Astrocyte of the cerebellum (primary cell): Measurements from ENCODE around the gene CDH12.

ENCODE experiments used
- DNase-seq: peaks from one replicate; pipeline ENCODE4 v3.0.0-alpha.2; 2011; ENCODE audit warnings: low read depth
- H3K4me3 ChIP-seq: 2 replicates; pipeline ENCODE4 v1.5.1; 2011; ENCODE audit warnings: mild to moderate bottlenecking, low read depth, low read length, moderate library complexity
- in situ Hi-C: cut with HindIII; loops from 2 replicates; pipeline ENCODE4 v1.10.0; 2017; ENCODE audit warnings: low sequenced_read_pairs
- TF ChIP-seq, protein P1 (sequence below): IDR thresholded peaks from 2 replicates; pipeline ENCODE4 v1.5.1; 2012; ENCODE audit warnings: low read length, low read depth, moderate library complexity, mild to moderate bottlenecking; ENCODE audit errors: missing control alignments

The CDH12 gene

DNA sequence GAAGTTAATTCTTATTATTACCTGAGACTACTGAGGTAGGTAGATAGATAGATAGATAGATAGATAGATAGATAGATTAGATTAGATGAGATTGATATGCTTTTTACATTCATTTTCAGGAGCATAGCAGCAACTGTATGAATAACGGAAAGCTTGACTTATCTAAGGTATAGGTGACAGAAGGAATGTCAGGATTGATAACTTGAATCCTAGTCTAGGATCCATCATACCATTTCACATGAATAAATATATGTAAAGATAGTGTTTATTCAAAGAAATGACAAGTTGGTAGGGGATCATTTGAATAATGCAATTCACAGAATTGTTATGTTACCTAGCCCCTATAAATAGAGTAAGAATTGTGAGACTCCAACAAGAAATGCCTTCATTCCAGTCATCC lies 1008.2 kb downstream of the CDH12 start:
- no peak overlapping the region for H3K4me3 ChIP-seq
- no peak for DNase-seq
- TF ChIP-seq, protein P1, sequence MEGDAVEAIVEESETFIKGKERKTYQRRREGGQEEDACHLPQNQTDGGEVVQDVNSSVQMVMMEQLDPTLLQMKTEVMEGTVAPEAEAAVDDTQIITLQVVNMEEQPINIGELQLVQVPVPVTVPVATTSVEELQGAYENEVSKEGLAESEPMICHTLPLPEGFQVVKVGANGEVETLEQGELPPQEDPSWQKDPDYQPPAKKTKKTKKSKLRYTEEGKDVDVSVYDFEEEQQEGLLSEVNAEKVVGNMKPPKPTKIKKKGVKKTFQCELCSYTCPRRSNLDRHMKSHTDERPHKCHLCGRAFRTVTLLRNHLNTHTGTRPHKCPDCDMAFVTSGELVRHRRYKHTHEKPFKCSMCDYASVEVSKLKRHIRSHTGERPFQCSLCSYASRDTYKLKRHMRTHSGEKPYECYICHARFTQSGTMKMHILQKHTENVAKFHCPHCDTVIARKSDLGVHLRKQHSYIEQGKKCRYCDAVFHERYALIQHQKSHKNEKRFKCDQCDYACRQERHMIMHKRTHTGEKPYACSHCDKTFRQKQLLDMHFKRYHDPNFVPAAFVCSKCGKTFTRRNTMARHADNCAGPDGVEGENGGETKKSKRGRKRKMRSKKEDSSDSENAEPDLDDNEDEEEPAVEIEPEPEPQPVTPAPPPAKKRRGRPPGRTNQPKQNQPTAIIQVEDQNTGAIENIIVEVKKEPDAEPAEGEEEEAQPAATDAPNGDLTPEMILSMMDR: no peak
- in situ Hi-C loops: no loop called here

DNA sequence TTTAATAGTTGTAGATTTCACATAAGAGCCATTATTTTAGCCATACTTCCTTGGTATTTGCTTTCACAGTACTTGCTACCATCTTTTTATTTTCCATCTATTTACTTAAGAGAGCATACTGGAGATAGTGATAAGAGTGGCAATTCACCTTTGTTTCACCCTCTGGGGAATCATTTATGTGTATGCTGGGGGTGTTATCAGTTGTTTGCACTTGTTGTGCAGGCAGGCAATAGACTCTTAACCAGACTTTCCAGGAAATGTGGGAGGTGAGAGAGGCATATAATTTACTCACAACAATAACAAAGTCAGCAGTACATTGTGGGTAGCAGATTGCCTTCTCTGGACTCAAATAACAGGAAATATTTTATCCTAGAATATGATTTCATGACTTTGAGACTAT lies 1018.3 kb downstream of the CDH12 start:
- DNase-seq: no peak
- in situ Hi-C loops: no loop called here

DNA sequence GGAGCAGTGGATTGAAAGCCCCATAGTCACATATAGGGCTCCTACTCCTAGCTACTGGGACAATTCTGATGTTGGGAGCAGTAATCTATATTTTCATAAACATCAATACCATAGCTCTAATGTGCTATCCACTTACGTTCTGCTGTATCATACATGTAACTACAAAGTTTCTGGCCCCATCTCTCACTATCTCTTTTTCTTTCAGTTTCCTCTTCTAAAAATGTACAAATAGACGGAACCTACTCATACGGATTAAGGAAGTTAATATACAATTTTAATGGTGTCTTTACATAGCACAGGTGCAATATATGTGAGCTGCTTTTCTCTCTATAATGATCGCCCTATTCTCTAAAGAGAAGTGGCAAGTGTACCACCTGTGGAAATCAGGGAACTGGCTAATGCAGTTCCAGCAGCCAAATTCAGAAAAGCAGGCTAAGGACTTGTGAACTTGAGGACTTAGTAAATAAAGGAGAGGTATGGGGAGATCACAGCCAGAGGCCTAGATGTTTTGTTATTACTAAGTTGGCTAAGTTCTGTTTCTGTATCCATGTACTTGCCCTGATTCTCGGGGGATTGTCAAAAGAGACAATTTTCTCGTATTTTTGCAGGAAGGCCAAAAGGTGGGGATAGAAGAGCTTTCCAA lies 1021.9 kb downstream of the CDH12 start:
- TF ChIP-seq, protein P1: no peak
- in situ Hi-C loops: no loop called here
- H3K4me3 ChIP-seq: no peak overlapping the region
- DNase-seq: no peak

More for the DNA sequence above, 1018.3 kb downstream of the CDH12 start:
- H3K4me3 ChIP-seq: no peak overlapping the region
- TF ChIP-seq, protein P1: no peak

DNA sequence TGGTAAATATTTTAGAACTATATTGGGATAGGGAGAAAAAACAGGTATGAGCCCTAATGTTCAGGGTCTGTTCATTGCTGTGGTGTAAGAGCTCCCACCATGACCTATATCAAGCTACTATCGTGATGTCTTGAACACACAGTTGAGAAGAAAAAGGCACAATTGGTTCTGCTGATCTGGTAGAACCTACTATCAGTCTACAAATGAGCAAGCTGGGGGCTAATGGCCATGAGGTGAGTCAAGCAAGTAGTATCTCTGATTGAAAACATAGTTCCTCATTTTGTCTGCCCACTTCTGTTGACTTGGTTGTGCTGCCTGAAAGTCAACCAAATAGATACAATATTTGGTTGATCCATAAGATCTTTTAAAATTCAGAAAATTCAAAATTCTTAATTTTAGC lies 1026.3 kb downstream of the CDH12 start:
- DNase-seq: no peak
- TF ChIP-seq, protein P1: no peak
- H3K4me3 ChIP-seq: no peak overlapping the region
- in situ Hi-C loops: no loop called here

DNA sequence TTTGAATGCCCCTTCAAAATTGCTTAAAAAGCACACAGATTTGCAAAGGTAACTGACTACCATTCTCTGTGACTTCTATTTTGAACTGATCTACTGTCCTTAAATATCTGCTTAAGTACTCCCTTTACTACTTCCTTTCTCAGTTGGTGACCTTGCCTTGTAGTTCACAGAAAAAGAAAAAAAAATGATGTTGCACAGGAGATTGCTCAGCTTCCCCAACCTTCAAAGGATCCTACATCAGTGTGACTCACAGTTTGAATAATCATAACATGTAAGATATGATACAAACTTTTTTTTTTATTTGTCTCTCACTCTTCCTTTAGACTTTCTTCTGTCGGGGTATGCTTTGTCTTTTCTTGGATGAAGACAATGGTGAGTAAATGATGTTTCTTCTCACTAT lies 1029.6 kb downstream of the CDH12 start:
- no peak overlapping the region for H3K4me3 ChIP-seq
- in situ Hi-C loops: no loop called here
- TF ChIP-seq, protein P1: no peak
- DNase-seq: no peak

DNA sequence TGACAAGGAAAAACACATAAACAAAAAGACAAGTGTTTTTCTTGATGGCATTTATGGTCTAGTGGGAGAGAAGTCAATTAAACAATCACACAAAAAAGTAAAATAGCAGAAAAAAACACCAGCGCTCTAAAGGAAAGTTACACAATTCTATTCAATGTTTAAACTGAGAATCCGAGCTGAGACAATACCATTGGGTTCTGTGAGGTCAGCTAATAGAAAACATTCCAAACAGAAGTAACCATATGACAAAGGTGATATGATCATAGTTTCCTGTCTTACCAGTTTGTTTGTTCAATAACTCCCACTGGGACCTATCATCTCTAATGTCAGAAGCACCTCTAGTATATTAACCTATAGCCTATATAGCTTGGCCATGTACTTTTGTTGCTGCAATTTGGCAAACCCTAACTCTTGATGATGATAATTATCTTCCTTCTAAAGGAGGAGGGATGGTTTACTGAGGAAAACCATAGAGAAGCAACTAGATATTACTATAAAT lies 1030.0 kb downstream of the CDH12 start:
- TF ChIP-seq, protein P1: no peak
- no peak for DNase-seq
- in situ Hi-C loops: no loop called here
- H3K4me3 ChIP-seq: no peak overlapping the region

DNA sequence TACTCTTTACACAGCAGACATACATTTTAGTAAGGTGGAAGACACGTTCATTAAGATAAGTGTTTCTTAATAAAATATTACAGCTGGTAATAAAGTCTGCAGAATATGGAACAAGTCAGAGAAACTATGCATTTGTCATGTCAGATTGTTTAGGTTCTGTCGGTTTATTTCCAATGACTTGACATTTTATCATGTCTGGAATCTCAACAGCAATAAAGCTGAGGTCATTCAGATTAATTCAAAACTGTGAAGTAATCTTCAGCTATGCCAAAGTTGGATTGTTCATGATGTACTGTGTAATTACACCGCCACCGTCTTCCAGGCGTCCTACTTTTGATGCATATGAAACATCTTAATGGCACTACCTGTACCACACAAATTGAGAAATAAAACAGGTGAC lies 1032.6 kb downstream of the CDH12 start:
- TF ChIP-seq, protein P1: no peak
- DNase-seq: no peak
- H3K4me3 ChIP-seq: no peak overlapping the region
- in situ Hi-C loops: no loop called here
